NCI-H146 treated with DMSO at 0.1 percent for 48 hours (cell line): ENCODE results near the gene SIPA1L2.

Experiments used
- DNase-seq: peaks from one replicate; lab custom pipeline; 2025; ENCODE audit not compliant: unreplicated experiment; lab: John Stamatoyannopoulos, UW

The SIPA1L2 gene

DNA sequence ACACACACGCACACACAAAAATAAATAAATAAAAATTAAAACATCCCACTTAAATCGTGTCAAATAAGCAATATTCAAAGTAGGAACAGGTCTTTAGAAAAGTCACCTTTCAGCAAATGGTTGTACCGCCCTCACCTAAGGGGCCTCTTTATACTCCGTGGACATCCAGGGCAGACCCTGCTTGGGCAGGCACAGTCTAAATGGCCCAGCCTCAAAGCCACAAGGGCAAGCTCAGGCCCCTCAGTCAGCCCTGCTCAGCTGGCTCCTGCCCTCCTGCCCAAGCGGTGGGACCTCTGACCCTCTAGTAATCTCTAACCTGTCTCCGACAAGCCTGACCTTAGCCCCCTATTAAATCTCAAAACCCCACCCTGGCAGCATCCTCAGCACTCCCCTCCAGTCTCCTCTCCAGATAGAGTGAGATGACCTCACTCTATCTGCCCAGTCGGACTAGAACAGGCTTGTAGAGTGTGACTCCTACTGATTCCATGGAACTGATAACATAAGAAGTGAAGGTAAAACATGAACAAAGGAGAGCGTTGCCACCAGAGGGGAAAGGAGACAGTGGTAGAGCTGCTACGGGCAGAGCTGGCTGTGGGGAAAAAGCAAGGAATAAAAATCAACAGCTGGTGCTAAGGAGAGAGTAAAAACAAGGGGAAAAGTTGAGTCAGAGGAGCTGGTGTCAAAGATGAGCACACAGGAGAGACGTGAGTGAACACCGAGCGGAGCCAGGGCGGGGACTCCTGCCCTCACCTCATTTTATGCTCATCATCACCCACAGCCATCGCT, 36.0 kb downstream of the SIPA1L2 start:
- no peak for DNase-seq

DNA sequence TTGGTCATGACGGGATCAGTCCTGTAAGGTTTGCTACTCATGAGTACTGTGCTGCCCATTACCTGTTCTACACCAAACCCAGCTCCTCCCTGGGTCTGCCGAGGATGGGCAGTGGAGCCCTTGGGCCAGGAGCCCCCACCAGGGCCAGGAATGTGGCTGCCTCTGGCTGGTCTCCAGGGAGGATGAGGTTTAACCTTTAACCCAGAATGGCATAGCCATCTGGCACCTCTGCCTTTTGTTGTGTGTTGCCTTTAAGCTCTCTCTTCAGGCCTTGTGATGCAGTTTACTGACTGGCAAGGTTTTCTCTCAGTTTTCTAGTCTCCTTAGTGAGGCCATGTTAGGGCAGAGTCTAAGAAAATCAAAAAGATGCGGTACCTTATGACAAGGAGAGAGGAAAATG, 38.6 kb downstream of the SIPA1L2 start:
- no peak for DNase-seq

DNA sequence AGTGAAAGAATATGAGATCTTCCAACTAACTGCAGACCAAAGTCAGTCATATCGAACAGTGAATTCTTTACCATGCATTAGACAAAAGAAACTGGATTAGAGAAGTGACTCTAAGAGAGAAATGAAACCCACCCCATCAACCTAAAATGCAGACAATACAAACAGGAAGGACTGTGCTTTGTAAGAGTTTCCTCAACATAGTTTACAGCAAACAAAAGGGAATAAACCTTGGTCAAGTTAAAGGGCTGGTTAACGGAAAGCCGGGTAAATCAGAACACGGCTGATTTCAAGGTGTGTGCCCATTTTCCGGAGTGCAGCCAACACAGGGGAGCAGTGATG, 39.2 kb downstream of the SIPA1L2 start:
- no peak for DNase-seq

DNA sequence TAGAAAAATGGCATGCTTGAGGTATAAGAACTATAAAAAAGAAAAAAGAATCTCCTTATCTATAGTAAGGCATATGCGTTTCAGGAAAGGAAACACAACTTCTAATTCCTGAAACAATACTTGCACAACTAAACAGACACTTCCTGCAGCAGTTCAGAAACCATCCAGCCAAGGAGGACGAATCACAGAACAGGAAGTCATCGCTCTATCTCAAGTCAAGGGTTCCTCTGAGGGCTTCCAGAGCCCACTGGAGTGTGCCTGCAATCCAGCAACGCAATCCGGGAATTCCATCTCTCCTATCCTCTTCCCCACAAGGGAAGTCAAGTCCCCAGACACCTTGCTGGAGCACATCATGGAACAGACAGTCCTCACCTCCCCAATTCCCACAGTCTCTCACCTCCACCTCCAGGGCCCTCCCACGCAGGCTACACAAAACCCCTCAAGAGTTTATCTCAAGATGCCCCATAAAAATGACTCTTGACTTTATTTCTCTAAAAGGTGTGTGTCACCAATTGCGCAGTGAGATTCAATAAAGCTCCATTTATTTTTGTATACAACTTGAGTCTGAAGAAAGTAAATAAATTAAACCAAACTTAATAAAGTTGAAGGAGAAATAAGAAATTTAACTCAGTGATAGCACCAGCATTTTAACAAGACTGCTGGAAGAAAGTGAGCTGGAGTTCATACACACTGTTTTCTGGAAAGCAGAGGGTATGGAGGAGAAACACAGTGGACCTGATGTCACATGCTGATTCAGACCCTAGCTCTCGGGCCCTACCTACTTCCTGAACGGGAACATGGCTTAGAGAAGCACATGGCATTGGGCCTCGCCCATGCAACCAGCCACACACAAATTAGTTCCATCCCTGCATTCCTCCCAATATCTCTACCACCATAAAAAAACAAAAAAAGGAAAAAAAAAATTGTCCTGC, 39.9 kb downstream of the SIPA1L2 start:
- DNase-seq = no peak

DNA sequence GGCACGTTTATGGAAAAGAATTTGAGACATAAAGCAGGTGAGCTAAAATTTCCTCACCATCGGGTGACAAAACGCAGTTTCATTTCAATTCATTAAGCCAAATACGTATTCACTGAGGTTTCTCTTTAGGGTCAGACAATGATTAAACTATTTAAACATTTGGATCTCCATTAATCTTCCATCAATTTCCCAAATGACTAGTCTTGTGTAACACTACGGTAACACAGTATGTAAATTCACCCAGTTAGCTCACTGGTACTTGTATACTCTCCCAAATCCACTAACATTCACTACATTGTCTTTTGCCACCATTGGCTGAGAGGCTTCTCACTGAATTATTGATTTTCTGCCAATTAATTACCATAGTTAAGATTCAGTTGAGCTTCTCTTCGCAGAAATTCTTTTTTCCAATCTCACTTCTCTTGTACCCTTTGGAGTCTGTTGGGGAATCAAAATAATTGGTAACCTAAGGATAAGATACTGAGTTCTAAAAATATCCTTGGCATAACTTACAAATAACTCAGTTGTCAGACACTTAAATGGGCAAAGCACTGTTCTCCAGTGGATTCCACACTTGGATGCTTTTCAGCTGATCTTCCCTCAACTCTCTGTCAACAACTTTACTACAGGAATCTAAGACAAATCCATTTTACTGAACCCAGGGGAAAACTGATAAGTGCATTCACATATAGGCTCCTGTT, 40.7 kb downstream of the SIPA1L2 start:
- DNase-seq = no peak

DNA sequence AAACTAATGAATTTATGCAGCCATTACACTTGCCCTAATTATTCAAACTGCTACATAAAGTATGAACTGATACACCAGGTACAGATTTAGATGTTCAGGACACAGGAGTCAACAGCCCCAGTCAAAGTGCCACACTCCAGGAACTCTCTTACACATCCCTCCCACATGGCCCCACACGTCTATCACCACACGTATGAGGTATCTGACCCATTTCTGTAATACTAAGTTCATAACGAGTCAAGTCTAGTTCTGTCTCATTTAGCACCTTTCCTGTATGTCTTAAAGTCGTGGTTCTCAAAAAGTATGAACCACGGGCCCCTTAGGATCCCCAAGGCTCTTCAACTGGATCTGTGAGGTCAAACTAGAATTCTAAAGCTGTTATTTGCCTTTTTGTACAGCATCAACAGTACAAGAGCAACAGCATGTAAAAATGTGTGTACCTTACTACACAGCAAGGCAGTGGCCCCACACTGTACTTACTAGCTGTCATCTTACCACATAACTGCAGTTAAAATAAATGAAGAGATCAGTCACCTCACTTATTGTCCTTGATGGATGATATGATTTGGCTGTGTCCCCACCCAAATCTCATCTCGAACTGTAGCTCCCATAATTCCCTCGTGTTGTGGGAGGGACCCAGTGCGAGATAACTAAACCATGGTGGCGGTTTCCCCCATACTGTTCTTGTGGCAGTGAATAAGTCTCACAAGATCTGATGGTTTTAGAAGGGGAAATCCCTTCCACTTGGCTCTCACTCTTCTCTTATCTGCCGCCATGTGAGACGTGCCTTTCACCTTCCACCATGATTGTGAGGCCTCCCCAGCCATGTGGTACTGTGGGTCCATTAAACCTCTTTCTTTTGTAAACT, 42.6 kb downstream of the SIPA1L2 start:
- DNase-seq = no peak

DNA sequence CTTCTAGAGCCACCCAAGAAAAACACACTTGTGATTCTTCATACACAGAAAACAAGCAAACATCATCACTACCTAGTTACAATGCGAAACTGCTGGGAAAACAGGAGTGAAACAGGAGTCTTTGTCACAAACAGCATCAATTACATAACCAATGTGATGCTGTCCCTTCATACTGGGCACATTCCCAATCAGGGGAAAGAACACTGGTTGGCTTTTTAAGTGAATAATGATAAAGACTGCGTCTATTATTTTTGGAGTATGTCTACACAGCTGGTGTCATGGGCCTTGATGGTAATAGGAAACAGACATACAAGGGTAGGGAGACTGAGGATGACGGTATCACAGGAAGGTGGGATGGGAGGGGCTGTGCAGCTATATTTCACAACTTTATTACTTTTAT, 43.3 kb downstream of the SIPA1L2 start:
- DNase-seq = no peak

DNA sequence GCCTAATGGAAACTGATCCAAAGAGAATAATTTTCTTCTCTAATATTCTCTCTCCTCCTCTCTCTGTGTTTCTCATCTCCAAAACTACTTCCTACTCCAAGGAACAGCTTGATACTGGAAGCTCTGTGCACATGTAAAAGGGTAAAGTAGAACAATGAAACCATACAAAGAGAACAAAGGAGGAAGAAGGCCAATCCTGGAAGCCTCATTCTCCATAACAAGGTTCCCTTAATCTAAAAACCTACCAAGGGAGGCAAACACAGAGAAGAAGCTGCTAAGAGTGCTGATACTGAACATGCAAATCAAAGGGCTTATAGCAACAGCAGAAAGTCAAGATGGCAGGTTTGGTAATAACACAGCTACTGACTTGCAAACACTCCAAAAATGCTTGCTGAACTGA, 44.4 kb downstream of the SIPA1L2 start:
- no peak for DNase-seq

DNA sequence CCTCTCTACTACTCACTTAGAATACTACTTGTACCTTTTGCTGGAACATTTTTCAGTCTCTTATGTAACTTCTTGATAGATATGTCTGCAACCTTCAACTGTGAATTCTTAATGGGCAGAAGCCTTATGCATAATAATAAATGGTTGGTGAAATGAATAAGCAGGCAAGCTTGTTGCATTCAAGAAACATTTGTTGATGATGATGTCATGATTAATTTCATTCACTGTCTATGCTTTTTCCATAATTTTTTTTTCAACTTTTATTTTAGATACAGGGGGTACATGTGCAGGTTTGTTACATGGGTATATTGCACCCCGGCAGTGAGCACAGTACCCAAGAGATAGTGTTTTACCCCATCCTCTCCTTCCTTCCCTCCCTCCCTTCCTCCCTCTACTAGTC, 48.0 kb downstream of the SIPA1L2 start:
- no peak for DNase-seq
